TTC549 (cell line): Measurements from ENCODE around the gene PHETA1.
"Not testable (repeated sequence)": the region's sequence is repeated elsewhere in the genome, so short reads cannot be mapped to it uniquely, and the experiment has no call there.

Source experiments
- FAIRE-seq: peaks from 2 replicates; lab custom pipeline; 2012; peaks lifted over from hg19 to GRCh38; lab: Jason Lieb, UNC

Gene PHETA1

DNA sequence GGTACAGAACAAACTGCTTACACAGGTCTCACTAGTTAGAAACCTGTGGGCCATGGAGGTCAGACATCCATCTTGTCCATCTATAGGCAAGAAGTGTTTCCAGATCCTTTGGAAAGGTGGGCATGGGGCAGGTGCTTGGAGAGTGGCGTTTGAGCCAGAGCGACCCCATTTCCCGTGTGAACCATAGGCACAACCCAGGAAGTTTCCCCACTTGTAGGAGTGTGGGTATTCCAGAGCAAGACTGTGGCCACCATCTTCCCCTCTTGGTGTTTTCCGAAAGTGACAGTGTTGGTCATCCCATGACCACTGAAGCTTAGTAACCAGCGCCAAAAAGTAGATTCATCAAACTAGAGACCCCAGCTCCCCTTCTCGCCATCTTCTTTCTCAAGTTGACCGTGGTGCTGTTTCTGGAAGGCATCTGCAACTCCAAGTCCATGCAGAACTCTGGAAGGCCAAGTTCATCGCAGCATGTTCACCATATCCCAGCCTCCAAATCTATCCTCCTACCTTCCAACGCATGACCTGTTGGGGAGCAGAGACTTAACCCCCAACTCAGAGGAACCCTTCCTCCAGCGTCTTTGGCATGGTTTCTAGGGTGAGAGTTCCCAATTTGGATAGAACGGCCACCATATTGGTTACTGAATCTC, 19.7 kb downstream of the PHETA1 start:
- no peak for FAIRE-seq

DNA sequence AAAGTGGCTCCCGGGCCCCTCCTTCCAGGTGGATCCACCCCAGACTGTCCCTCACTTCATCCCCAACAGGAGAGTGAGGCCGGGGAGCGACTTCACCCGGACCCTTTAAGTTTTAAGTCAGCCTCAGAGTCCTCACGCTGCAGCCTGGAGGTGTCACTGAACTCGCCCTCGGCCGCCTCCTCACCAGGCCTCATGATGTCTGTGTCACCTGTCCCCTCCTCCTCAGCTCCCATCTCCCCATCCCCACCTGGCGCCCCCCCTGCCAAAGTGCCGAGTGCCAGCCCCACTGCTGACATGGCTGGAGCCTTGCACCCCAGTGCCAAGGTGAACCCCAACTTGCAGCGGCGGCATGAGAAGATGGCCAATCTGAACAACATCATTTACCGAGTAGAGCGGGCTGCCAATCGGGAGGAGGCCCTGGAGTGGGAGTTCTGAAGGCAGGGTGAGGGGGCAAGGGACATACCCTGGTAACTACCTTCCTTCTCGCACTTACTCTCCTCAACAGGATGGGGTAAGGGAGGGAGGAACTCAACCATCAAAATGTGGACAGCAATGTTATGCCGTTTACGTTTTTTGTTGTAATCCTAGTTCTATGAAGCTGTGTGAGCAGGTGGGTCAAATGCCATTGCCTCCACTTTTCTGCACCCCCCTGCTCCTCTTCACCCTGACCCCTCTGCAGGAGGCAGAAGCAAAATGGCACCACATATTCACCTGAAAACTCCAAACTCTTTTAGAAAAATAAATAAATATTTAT, 20.8 kb downstream of the PHETA1 start:
- FAIRE-seq = no peak

DNA sequence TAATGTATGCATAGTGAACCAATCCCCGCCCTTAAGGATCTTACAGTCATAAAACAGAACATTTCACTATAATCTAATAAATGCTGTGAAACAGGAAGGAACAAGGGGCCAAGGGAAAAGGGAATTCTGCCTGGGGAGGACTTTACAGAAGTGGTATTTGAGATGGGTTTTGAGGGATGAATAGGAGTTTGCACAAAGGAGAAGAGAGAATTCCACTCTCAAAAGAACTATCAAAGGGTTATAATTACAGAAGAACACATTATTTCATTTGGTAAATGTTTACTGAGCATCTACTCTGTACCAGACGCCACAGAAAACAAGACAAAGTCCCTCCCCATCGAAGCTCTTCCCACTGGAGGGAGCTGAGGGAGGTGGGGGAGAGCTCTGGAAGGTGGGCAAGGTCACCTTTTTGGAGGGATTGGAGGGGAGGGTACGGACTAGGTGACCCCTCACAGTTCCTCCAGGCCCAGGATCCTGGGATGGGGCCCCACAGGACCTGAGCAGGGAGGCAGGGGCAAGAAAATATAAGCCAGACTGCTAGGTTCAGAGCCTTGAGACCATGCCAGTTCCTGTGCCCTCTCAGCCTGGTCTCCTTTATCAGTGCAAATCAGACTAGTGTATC, 24.5 kb downstream of the PHETA1 start:
- FAIRE-seq = no peak

DNA sequence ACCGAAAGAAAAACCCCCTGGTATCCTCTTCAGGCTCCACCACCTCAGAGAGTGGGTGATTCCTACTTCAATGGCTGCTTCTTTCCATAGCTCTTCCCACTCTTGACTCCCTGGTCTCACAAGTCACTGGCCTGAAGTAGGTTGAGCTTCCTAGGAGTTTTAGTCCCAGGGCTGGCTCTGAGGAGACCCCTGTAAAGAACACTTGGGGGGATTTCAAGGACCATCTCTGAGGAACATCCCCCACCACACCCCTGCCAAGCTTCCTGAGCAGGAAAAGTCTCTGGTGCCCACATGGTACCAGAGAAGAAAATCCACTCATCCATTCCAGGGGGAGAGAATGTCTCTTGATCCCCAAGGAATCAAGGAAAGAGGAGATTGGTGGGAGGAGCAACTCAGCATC, 25.7 kb downstream of the PHETA1 start:
- FAIRE-seq = no peak

DNA sequence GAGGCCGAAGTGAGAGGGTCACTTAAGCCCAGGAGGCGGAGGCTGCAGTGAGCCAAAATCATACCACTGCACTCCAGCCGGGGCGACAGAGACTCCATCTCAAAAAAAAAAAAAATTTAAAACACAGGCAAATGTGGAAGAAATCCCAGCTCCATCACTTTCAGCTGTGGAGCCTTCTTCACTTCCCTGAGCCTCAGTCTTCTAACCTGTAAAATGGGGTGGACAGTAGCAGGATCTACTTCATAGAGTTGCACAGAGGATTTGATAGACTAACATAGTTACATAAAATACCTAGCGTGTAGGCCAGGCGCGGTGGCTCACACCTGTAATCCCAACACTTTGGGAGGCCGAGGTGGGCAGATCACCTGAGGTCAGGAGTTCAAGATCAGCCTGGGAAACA, 26.5 kb downstream of the PHETA1 start:
- FAIRE-seq = no peak

- no peak for FAIRE-seq
Observed at GRCh38 chr12:111341426-111342065, 27.3 kb downstream of the PHETA1 start.

DNA sequence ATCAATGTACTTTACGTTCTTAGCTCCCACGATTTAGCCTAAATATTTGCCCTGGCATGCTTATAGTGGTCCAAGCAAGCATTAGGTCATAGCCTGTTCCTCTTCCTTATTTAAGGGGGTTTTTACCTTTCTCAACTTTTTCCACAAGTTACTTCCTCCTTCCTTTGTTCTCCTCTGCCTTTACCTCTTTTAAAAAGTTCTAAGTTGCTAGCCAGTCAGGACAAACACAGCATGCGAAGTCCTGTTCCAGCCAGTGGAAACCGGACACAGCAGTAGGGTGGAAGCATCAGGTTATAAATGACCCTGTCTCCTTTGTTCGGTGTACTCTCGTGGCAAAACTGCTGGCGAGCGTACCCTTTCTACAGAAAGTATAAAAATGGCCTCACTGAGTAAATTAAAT, 28.2 kb downstream of the PHETA1 start:
- FAIRE-seq = not testable (repeated sequence)

DNA sequence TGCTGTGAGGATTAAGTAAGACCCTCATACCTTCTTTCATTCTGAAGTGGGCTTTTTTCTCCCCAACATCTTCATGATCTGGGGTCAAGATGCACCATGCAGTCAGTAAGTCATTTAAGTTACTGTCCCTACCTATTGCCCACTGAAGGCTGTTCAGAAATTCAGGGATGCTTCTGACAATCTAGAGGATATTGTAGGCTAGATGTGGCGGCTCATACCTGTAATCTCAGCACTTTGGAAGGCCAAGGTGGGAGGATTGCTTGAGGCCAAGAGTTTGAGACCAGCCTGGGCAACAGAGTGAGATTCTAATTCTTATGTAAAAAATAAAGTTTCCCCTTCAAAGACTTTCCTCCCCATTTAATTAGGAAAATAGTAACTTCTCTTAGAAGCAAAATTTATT, 28.7 kb downstream of the PHETA1 start:
- FAIRE-seq = no peak

GRCh38 chr12:111339321-111339938, 29.5 kb downstream of the PHETA1 start:
- no peak for FAIRE-seq

- no peak for FAIRE-seq
Observed at GRCh38 chr12:111338096-111338495, 30.8 kb downstream of the PHETA1 start.

DNA sequence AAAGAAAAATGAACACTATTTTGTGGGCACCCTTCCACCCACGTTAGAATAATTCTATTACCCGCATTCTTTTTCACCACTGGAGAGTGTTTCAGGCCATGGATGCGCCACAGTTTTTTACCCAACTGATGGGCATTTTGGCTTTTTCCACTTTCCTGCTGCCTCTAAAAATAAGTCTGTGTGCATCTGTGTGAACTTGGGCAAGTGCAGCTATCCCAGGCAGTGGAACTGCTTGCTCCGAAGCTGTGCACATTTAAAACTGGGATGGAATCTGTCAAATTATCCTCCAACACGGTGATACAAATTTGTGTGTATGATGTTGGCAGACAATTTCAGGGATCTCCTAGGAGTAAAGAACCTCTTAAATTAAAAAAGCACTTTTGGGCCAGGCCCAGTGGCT, 31.5 kb downstream of the PHETA1 start:
- no peak for FAIRE-seq

DNA sequence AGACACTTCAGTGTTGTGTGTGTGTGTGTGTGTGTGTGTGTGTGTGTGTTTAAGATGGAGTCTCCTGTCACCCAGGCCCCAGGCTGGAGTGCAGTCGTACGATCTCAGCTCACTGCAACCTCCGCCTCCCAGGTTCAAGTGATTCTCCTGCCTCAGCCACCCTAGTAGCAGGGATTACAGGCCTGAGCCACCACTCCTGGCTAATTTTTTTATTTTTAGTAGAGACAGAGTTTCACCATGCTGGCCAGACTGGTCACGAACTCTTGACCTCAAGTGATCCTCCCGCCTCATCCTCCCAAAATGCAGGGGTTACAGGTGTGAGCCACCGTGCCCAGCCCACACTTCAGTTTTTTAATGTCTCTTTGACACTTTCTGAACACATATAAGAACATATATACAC, 32.5 kb downstream of the PHETA1 start:
- FAIRE-seq = not testable (repeated sequence)

DNA sequence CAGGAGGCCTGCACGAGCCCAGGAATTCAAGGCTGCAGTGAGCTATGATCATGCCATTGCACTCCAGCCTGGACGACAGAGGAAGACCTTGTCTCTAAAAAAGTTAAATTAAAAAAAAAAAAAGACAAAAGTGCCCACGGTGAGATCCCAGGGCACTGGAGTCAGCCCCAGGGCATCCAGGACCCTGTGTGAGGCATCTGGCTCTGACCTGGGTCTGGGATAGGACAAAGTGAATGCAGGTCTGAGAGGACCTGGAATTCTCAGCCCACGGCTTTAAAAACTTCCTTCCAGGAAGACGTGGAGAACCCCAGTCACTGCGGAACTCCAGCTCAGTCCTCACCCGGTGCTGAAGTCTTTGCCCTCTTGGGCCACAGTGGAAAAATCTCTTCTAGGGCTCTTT, 33.1 kb downstream of the PHETA1 start:
- no peak for FAIRE-seq

DNA sequence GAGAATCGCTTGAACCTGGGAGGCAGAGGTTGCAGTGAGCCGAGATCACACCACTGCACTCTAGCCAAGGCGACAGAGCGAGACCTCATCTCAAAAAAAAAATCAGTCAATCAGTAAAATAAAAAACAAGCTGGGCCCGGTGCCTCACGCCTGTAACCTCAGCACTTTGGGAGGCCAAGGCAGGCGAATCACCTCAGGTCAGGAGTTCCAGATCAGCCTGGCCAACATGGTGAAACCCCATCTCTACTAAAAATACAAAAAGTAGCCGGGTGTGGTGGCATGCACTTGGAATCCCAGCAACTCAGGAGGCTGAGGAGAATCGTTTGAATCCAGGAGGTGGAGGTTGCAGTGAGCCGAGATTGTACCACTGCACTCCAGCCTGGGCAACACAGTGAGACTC, 33.6 kb downstream of the PHETA1 start:
- FAIRE-seq = not testable (repeated sequence)

GRCh38 chr12:111334393-111334915, 34.4 kb downstream of the PHETA1 start:
- no peak for FAIRE-seq

GRCh38 chr12:111330800-111331752, 37.8 kb downstream of the PHETA1 start:
- no peak for FAIRE-seq

- FAIRE-seq = no peak
Observed at GRCh38 chr12:111328138-111328537, 40.8 kb downstream of the PHETA1 start.

DNA sequence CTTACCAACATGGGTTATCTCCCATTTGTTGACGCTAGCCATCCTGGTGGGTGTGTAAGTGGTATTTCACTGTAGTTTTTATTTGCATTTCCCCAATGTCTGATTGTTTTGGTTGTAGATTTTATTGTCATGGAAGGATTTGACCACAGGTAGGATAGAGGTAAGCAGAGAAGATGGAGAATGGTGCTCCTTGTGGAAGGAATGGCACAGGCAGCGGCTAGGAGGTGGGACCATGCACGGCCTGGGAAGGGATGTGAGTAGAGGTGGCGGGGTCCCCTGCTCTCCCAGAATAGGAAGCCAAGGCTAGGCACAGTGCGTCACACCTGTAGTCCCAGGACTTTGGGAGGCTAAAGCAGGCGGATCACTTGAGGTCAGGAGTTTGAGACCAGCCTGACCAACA, 41.4 kb downstream of the PHETA1 start:
- FAIRE-seq = no peak

DNA sequence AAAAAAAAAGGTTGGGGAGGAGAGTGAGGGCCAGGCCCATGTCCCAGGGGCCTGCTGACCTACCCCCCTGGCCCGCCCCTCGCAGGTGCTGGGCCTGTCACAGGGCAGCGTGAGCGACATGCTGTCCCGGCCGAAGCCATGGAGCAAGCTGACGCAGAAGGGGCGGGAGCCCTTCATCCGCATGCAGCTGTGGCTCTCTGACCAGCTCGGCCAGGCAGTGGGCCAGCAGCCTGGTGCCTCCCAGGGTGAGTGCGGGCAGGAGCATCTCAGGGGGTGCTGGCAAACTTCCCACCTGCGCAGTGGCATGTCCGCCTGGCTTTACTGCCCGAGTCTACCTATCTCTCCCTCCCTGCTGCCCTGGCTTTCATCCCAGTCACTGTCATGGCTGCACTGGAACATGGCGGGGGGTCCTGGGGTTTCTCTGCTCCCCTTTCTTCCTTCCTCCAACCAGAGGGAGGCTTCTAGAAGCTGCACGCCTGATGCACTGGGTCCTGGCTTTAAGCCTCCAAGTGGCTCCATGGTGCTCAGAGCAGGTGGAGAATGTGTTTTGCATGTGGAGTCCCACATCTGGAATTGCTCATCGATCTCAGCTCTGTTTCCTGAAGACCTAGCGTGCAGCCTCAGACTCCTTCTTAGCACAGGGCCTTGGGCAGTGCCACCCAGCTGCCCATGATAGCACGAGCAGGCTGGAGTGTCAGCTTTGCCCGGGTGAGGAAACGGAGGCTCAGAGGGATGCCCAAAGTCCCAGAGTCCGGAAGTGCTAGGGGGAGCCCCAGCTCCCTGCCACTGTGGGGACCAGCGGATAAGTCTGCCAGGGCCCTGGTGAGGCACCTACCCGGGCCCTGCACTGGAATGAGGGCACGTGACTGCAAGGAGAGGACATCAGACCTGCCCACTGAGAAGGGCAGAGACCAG, 46.3 kb downstream of the PHETA1 start:
- no peak for FAIRE-seq

DNA sequence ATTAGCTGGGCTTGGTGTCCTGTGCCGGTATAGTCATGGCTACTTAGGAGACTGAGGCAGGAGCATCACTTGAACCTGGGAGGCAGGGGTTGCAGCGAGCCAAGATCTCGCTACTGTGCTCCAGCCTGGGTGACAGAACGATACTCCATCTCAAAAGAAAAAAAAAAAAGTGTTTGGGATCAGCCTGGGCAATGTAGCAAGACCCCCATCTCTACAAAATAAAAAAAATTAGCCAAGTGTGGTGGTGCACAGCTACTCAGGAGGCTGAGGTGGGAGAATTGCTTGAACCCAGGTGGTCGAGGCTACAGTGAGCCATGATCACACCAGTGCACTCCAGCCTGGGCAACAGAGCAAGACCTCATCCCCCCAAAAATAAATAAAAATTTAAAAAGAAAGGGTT, 47.6 kb downstream of the PHETA1 start:
- FAIRE-seq = no peak
